D721Med (cell line): ENCODE measurements around the gene HOXA7.

Experiments used
- DNase-seq: peaks from one replicate; pipeline ENCODE4 v3.0.0; 2011; ENCODE audit warnings: low spot score; ENCODE audit not compliant: insufficient read length
- FAIRE-seq: peaks from 2 replicates; lab custom pipeline; 2011; peaks lifted over from hg19 to GRCh38; lab: Jason Lieb, UNC
- TF ChIP-seq, protein P1 (sequence below): IDR thresholded peaks from 2 replicates; pipeline ENCODE4 v1.5.1; 2012; ENCODE audit warnings: mild to moderate bottlenecking, control low read depth; ENCODE audit not compliant: insufficient read depth; ENCODE audit errors: missing control alignments

HOXA7 gene

GRCh38 chr7:27179030-27179429 lies 22.6 kb upstream of the HOXA7 start:
- no peak for FAIRE-seq
- DNase-seq: no peak
- TF ChIP-seq, protein P1, sequence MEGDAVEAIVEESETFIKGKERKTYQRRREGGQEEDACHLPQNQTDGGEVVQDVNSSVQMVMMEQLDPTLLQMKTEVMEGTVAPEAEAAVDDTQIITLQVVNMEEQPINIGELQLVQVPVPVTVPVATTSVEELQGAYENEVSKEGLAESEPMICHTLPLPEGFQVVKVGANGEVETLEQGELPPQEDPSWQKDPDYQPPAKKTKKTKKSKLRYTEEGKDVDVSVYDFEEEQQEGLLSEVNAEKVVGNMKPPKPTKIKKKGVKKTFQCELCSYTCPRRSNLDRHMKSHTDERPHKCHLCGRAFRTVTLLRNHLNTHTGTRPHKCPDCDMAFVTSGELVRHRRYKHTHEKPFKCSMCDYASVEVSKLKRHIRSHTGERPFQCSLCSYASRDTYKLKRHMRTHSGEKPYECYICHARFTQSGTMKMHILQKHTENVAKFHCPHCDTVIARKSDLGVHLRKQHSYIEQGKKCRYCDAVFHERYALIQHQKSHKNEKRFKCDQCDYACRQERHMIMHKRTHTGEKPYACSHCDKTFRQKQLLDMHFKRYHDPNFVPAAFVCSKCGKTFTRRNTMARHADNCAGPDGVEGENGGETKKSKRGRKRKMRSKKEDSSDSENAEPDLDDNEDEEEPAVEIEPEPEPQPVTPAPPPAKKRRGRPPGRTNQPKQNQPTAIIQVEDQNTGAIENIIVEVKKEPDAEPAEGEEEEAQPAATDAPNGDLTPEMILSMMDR: no peak

DNA sequence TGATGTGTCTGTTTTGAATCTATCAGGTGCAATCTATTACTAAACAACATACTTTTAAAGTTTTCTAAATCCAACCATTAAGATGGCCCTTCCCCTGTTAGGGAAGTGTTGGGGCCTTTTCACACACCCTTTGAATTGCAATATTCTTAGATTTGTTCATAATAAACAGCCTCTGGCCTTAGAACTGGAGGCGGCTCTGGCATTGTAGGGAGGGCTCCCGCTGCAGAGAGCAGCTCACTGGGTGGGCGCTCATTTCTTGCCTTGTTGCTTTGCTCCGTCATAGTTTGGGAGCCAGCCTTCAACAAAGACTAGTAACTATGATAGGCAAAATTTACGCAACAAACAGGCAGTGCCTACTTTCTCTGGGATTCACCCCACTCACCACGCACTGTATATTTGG lies 21.9 kb upstream of the HOXA7 start:
- FAIRE-seq (no peak), DNase-seq (no peak)

DNA sequence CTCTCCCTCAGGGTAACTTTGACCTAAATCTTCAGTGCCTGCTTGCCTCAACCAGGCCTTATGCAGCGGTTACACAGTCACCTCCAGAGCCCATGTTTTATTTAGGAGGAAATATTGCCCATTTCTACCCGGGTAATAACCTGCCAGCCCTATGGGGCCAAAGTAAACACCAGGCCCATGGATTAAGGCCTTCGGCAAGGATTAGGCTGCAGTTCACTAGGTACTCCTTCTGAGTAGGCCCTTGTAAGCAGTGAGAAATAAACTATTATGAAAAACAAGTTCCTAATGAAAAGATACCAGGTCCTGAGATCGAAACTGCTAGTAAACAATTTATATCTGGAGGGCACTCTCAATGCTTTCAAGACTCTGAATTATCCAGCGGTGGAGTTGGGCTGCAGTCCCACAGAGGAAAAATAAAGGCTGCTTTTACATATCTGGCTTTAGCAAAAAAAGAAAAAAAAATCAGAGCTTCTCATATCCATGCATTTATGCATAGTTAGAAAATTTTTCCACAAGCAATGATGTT lies 21.4 kb upstream of the HOXA7 start:
- TF ChIP-seq, protein P1: no peak
- no peak for DNase-seq
- FAIRE-seq: no peak

More for the DNA sequence above, 21.9 kb upstream of the HOXA7 start:
- TF ChIP-seq, protein P1: no peak

DNA sequence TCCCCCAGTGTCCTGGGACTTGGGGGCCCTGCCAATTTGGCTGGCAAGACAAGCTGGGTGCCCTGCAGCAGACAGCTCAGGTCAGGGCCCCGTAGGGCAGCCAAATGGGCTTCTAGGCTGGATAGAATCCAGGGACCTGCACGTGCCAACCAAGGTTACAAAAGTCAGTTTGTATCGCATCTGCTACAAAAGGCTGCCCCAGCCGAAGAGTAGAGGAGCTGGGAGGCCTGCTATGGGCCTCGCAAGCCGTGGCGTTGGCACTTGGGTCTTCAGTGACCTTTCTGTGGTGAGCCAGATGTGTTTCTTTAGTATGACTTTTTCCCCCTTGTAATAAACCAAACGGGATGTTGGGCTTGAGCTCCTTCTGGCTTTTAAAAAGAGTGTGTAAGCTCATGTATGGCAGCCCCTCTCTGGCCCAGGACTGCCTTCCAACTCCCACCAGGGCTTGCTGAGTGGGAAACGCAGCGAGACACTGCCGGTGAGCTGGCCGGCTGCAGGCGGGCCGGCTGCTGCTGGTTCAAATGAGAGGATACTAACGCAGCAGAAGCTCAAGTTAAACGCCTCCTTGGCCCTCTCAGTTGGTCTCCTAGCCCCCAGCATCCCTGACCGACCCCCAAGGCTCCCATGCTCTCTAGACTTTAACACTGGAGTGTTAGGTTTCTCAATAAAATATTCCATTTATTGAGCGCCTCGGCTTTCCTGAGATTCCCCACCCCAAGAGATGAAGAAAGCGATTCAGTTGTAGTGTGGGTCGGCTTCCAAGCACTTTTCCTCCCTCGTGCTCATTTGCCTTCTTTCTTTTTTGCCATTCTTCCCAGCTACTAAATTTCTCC lies 20.7 kb upstream of the HOXA7 start:
- DNase-seq (no peak), FAIRE-seq (no peak)
- TF ChIP-seq, protein P1: no peak

DNA sequence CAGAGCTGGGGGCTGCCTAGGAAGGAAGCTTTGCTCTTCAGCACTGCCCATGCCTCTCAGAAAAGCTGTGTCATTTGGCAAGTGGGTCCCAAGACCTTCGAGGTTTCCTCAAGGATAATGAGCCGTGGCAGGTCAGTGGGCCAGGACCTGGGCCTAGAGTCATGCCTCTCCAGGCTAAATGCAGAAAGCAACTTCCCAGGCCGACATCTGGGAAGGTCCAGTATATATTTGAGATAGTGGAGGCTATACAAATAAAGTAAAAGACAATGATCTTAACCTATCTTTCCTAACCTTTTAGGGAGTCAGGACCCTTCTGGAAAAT lies 20.0 kb upstream of the HOXA7 start:
- TF ChIP-seq, protein P1: no peak
- FAIRE-seq (no peak), DNase-seq (no peak)

GRCh38 chr7:27175626-27176523 lies 19.4 kb upstream of the HOXA7 start:
- DNase-seq: no peak
- FAIRE-seq: no peak
- TF ChIP-seq, protein P1: no peak
